GM23248 (cell line): ENCODE data around the gene PHLDA3. TPM values are rescaled to one million over a fixed set of nuclear protein-coding genes. Genes with fewer than 3 reads are reported as not detected.
A peak's percentile ranks its signal among the peaks of the same experiment; 100 is the strongest.

Experiments
- DNase-seq: peaks from one replicate; pipeline ENCODE4 v3.0.0-alpha.2; 2015
- H2AFZ ChIP-seq: fragments of 200-600 bp; sonication (generic); 2 replicates; pipeline ENCODE4 v1.6.1; 2016; ENCODE audit warnings: antibody characterized with exemption
- H3F3A ChIP-seq: fragments of 200-600 bp; sonication (generic); 2 replicates; pipeline ENCODE4 v1.6.1; 2016; ENCODE audit warnings: mild to moderate bottlenecking, antibody characterized with exemption, mixed run types; ENCODE audit not compliant: insufficient read depth
- H3K27ac ChIP-seq: fragments of 200-600 bp; sonication (generic); 2 replicates; pipeline ENCODE4 v1.5.1; 2016; ENCODE audit warnings: mild to moderate bottlenecking
- H3K27me3 ChIP-seq: fragments of 200-600 bp; sonication (generic); replicated peaks from 2 replicates; pipeline ENCODE4 v1.6.1; 2016; ENCODE audit warnings: mild to moderate bottlenecking; ENCODE audit not compliant: insufficient read depth
- H3K36me3 ChIP-seq: fragments of 200-600 bp; sonication (generic); 2 replicates; pipeline ENCODE4 v1.6.1; 2016; ENCODE audit warnings: low read depth, mild to moderate bottlenecking
- H3K4me1 ChIP-seq: fragments of 200-600 bp; sonication (generic); 2 replicates; pipeline ENCODE4 v1.6.1; 2016; ENCODE audit warnings: mild to moderate bottlenecking; ENCODE audit not compliant: insufficient read depth
- H3K4me2 ChIP-seq: fragments of 200-600 bp; sonication (generic); one replicate; pipeline ENCODE4 v1.6.1; 2016; ENCODE audit warnings: mild to moderate bottlenecking; ENCODE audit not compliant: unreplicated experiment
- H3K4me3 ChIP-seq: fragments of 200-600 bp; sonication (generic); 2 replicates; pipeline ENCODE4 v1.5.1; 2016; ENCODE audit warnings: mild to moderate bottlenecking
- H3K79me2 ChIP-seq: fragments of 200-600 bp; sonication (generic); 2 replicates; pipeline ENCODE4 v1.6.1; 2016; ENCODE audit warnings: mild to moderate bottlenecking; ENCODE audit not compliant: insufficient read depth
- H3K9ac ChIP-seq: fragments of 200-600 bp; sonication (generic); 2 replicates; pipeline ENCODE4 v1.6.1; 2016; ENCODE audit warnings: mild to moderate bottlenecking
- H3K9me2 ChIP-seq: fragments of 200-600 bp; sonication (generic); 2 replicates; pipeline ENCODE4 v1.6.1; 2016; ENCODE audit warnings: mixed run types, mild to moderate bottlenecking, moderate library complexity; ENCODE audit not compliant: insufficient read depth
- H3K9me3 ChIP-seq: fragments of 200-600 bp; sonication (generic); one replicate; pipeline ENCODE4 v1.6.1; 2017; ENCODE audit warnings: low read depth
- H4K20me1 ChIP-seq: fragments of 200-600 bp; sonication (generic); 2 replicates; pipeline ENCODE4 v1.6.0; 2016; ENCODE audit not compliant: insufficient read depth
- EZH2 ChIP-seq: fragments of 200-600 bp; sonication (generic); IDR thresholded peaks from 2 replicates; pipeline ENCODE4 v1.6.1; 2018; ENCODE audit warnings: antibody characterized with exemption, mild to moderate bottlenecking; ENCODE audit not compliant: insufficient read depth, poor library complexity, severe bottlenecking
- EZH2phosphoT487 ChIP-seq: fragments of 200-600 bp; sonication (generic); IDR thresholded peaks from 2 replicates; pipeline ENCODE4 v1.6.1; 2018; ENCODE audit warnings: antibody characterized with exemption, moderate library complexity, mild to moderate bottlenecking, low read depth; ENCODE audit not compliant: insufficient read depth
- WGBS, 2 experiments: methylation state at CpG; one replicate each; pipeline ENCODE4 v1.1.6; 2015 to 2017; ENCODE audit warnings: low lambda C conversion rate in 2 of 2, low coverage in 1 of 2; ENCODE audit errors: missing lambda C conversion rate in 2 of 2; 5-methylcytosine and 5-hydroxymethylcytosine counted together
- in situ Hi-C: fragments of 300-500 bp; cut with MboI; formaldehyde crosslinking; loops from 2 replicates; pipeline ENCODE4 v1.15.0; 2020
- polyA plus RNA-seq: library from polyadenylated mRNA; unstranded; fragments of >200 nt; fragmentation: Nextera tagmentation; extraction: Ambion mirVana; gene quantifications from 2 replicates; pipeline ENCODE4 v1.2.1, GENCODE V29; 2016
- total RNA-seq: library from RNA; depleted of rRNA; stranded (reverse); fragments of >200 nt; shearing (Covaris generic); gene quantifications from 2 replicates; pipeline ENCODE4 v1.2.3, GENCODE V29; 2014

Gene PHLDA3
- total and polyA plus RNA-seq, 2 experiments from 2014 or later: 112 to 162 TPM

DNA sequence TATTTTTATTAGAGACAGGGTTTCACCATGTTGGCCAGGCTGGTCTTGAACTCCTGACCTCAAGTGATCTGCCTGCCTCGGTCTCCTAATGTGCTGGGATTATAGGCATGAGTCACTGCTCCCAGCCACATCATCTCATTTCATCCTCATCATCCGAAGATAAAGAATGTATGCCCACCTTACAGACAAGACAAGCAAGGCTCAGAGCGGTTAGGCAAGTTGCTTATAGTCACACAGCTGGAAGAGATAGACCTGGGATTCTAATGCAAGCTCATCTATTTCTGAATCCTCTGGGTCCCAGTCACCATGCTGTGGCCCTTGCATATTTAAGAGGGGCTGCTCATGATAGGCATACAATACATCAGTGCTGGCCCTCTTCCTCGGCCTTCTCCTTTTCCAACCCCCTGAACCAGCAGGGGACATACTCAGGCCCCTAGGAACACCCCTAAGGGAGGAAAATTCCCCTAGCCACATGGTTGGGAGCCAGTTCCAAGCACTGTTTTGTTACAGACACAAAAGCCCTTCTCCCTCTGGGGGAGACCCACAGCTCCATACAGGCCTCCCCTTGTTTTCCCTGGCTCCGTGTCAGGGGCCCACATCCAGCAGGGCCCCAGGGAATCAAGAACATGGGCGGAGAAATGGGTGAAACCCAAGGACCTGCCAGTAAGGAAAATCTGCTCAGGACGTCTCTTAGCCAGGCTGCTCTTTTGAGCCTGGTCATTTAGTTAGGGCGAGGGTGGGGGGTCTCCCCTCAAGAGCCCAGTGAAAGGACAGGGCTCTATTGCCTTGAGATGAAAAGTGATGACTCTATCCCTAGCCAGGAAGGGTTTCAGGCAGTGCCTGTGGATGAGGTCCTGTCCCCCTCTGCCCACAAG is 31.0 kb upstream of the PHLDA3 start:
- H3K4me3 ChIP-seq: no peak overlapping the region
- in situ Hi-C loops: no loop called here
- H3K79me2 ChIP-seq: peaks cover 97% of the 10 kb centered on the region
- H3K36me3 ChIP-seq: peaks cover 13% of the 10 kb centered on the region
- H3K9me2 ChIP-seq: no peaks in the 10 kb centered on the region
- no peaks in the 10 kb centered on the region for H3K9me3 ChIP-seq
- no peaks in the 10 kb centered on the region for H4K20me1 ChIP-seq
- WGBS, 2 experiments: 74 to 78% methylated on average over 8 of the region's 8 CpGs
- H2AFZ ChIP-seq: no peak overlapping the region
- TF ChIP-seq EZH2: no peak
- TF ChIP-seq EZH2phosphoT487: no peak
- H3K27ac ChIP-seq: peak overlapping the region; percentile 56; the same call in 1 of the 2 replicates
- H3K9ac ChIP-seq: no peak overlapping the region
- peaks cover 69% of the 10 kb centered on the region for H3K4me1 ChIP-seq
- no peaks in the 10 kb centered on the region for H3K27me3 ChIP-seq
- peak; percentile 14 for DNase-seq
- H3F3A ChIP-seq: peaks cover 54% of the 10 kb centered on the region
- peak overlapping the region; percentile 10 for H3K4me2 ChIP-seq

DNA sequence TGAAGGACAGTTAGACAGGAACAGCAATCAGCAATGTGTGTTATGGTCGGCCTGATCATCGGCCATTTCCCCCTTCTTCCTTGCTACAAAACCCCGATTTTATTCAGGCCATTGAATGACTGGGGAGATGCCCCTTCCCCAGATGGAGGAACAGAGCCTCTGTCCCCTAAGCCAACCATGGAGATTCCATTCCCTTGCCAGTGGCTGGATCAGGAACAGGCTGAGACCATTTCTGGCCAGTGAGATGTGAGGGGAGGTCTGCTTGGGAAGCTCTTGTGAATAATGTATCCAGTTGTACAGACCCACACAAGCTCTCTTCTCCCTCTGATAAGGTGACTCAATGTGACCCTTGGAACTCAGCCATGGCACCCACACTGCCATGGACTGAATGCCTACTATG is 30.2 kb upstream of the PHLDA3 start:
- Histone ChIP-seq H3K9me3 (no peaks in the 10 kb centered on the region), H3K4me1 (peaks cover 68% of the 10 kb centered on the region), H3K27ac (no peak overlapping the region), H3K9me2 (no peaks in the 10 kb centered on the region), H3K79me2 (peaks cover 97% of the 10 kb centered on the region), H3K27me3 (no peaks in the 10 kb centered on the region), H4K20me1 (no peaks in the 10 kb centered on the region), H3K4me3 (no peak overlapping the region), H3F3A (peaks cover 52% of the 10 kb centered on the region), H2AFZ (no peak overlapping the region), H3K9ac (no peak overlapping the region), H3K4me2 (no peak overlapping the region), H3K36me3 (peaks cover 22% of the 10 kb centered on the region)
- TF ChIP-seq EZH2phosphoT487 (no peak), EZH2 (no peak)
- 93 to 96% methylated on average over 3 of the region's 3 CpGs for WGBS, 2 experiments
- peak; percentile 19 for DNase-seq
- in situ Hi-C loops: no loop called here

DNA sequence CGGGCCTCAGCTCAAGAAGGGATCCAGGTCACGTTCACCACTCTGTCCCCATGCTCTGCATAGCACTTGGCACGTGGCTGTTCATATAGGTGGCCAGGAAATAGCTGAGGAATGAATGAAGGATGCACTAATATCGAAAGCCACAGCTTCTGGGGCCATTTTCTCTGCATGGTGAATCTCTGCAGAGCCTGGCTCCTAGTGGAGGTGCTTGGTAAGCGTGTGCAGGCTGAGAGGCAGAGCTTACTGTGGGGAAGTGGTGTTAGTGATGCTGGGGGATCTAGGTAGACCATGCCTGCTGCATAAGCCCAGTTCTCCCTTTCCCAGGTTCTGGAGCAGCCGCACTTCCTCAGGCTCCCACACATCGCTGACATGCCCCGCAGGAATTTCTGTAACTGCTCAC is 29.6 kb upstream of the PHLDA3 start:
- no peak overlapping the region for H3K27ac ChIP-seq
- H3K36me3 ChIP-seq: peaks cover 25% of the 10 kb centered on the region
- in situ Hi-C loops: no loop called here
- no peak overlapping the region for H3K4me2 ChIP-seq
- 96 to 98% methylated on average over 8 of the region's 8 CpGs for WGBS, 2 experiments
- peaks cover 62% of the 10 kb centered on the region for H3K4me1 ChIP-seq
- H3K9me2 ChIP-seq: no peaks in the 10 kb centered on the region
- H3K79me2 ChIP-seq: peaks cover 97% of the 10 kb centered on the region
- no peaks in the 10 kb centered on the region for H4K20me1 ChIP-seq
- peak; percentile 15 for DNase-seq
- no peak overlapping the region for H3K4me3 ChIP-seq
- peaks cover 51% of the 10 kb centered on the region for H3F3A ChIP-seq
- H3K9ac ChIP-seq: no peak overlapping the region
- no peak for TF ChIP-seq EZH2phosphoT487
- no peak for TF ChIP-seq EZH2
- H3K9me3 ChIP-seq: no peaks in the 10 kb centered on the region
- H3K27me3 ChIP-seq: no peaks in the 10 kb centered on the region
- no peak overlapping the region for H2AFZ ChIP-seq

DNA sequence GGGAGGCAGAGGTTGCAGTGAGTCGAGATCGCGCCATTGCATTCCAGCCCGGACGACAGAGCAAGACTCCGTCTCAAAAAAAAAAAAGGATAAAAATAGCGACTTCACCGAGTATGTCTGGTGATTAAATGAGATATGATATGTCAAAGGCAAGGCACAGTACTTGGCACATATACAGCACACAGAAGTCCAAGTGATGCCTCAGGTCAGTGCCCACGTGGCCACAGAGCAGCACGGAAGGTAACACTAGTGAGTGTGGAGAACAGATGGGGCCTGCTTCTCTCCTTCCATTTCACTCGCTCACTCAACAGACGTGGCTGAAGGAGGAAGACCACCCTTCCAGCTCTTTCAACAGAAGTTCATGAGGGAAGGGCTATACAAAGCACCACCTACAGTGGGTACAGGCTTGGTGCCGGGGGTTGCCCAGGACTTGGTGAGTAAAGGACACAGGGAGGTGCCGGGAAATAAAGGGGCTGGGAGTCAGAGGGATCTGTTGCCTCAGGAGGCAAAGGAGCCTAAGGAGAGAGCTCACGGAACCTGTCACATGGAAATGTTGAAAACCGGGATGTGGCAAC is 29.0 kb upstream of the PHLDA3 start:
- H3K4me1 ChIP-seq: peaks cover 58% of the 10 kb centered on the region
- peak; percentile 5 for DNase-seq
- no peaks in the 10 kb centered on the region for H3K9me2 ChIP-seq
- no peak overlapping the region for H3K4me2 ChIP-seq
- H4K20me1 ChIP-seq: no peaks in the 10 kb centered on the region
- no peak overlapping the region for H2AFZ ChIP-seq
- peaks cover 100% of the 10 kb centered on the region for H3K79me2 ChIP-seq
- WGBS, 2 experiments: 96 to 97% methylated on average over 16 of the region's 16 CpGs
- no peak overlapping the region for H3K27ac ChIP-seq
- TF ChIP-seq EZH2: no peak
- TF ChIP-seq EZH2phosphoT487: no peak
- H3K9me3 ChIP-seq: no peaks in the 10 kb centered on the region
- H3F3A ChIP-seq: peaks cover 47% of the 10 kb centered on the region
- in situ Hi-C loops: no loop called here
- H3K4me3 ChIP-seq: no peak overlapping the region
- no peak overlapping the region for H3K9ac ChIP-seq
- H3K36me3 ChIP-seq: peaks cover 31% of the 10 kb centered on the region
- H3K27me3 ChIP-seq: no peaks in the 10 kb centered on the region
